ENCODE results near the gene TMEM132C. TPM values are rescaled to one million over a fixed set of nuclear protein-coding genes. Genes with fewer than 3 reads are reported as not detected.
"Not testable (repeated sequence)": the region's sequence is repeated elsewhere in the genome, so short reads cannot be mapped to it uniquely, and the experiment has no call there.

The TMEM132C gene
- total RNA-seq, 6 experiments from 2014 or later = not detected

- H3K4me1 Mint-ChIP-seq (ENCODE audit: low read depth) = no peaks in the 10 kb centered on the region
- TF ChIP-seq CTCF (IDR thresholded peaks at IDR 0.05) = no peak
- H3K27ac Mint-ChIP-seq = no peak overlapping the region
- H3K4me3 Mint-ChIP-seq = no peak overlapping the region
- peaks cover 66% of the 10 kb centered on the region for H3K9me3 Mint-ChIP-seq
- H3K27me3 Mint-ChIP-seq (ENCODE audit: insufficient read depth) = peaks cover 1% of the 10 kb centered on the region
- DNase-seq = no peak
- peaks cover 3% of the 10 kb centered on the region; the same call in 1 of the 2 replicates for H3K36me3 Mint-ChIP-seq (ENCODE audit: low read depth)
Measured at GRCh38 chr12:128592220-128592744, 325.3 kb downstream of the TMEM132C start.

DNA sequence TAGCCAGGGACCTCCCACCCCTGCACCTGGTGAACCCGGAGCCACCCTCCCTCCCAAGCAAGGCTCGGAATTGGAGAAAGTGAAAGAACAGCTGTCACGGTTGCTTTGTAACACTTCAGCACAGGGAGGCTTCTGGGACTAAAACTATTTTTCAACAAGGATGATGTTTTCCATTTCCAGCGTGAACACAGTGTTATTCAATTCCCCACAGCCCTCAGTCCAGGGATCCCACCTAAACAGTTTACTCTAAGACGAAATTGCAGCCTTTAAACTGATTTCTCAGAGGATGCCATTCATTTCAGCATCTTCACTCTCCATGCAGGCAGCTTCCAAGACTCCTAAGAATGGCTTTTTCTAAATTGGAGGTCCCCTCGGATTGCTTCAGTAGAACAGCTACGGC, 327.6 kb downstream of the TMEM132C start:
- H3K27ac Mint-ChIP-seq = no peak overlapping the region
- no peak for DNase-seq
- TF ChIP-seq CTCF (IDR thresholded peaks at IDR 0.05) = no peak
- peaks cover 64% of the 10 kb centered on the region for H3K9me3 Mint-ChIP-seq
- H3K27me3 Mint-ChIP-seq (ENCODE audit: insufficient read depth) = peaks cover 1% of the 10 kb centered on the region
- no peaks in the 10 kb centered on the region for H3K4me1 Mint-ChIP-seq (ENCODE audit: low read depth)
- H3K36me3 Mint-ChIP-seq (ENCODE audit: low read depth) = peaks cover 3% of the 10 kb centered on the region; the same call in 1 of the 2 replicates
- H3K4me3 Mint-ChIP-seq = no peak overlapping the region

DNA sequence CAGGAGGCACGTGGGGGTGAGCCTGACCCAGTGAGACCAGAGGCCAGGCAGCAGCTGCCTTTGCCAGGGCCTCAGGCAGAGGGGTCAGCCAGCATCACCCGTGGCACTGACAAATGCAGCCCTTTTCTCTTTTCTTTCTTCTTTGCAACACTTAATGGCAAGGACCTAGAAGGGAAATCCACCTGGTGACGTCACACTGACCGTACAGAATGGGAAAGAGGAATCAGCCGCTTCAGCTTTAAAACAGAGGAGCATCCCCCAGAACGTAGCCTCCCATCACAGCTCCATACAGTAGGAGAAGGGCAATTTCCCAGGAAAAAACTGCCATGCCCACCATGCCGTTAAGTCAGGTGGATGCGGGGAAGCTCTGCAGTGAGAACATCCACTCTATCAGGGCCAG, 328.6 kb downstream of the TMEM132C start:
- Mint-ChIP-seq H3K4me1 (ENCODE audit: low read depth) (no peaks in the 10 kb centered on the region), H3K27ac (no peak overlapping the region), H3K27me3 (ENCODE audit: insufficient read depth) (no peaks in the 10 kb centered on the region; the same call in 1 of the 2 replicates), H3K4me3 (no peak overlapping the region), H3K9me3 (peaks cover 62% of the 10 kb centered on the region), H3K36me3 (ENCODE audit: low read depth) (peaks cover 3% of the 10 kb centered on the region; the same call in 1 of the 2 replicates)
- DNase-seq = no peak
- no peak for TF ChIP-seq CTCF (IDR thresholded peaks at IDR 0.05)

DNA sequence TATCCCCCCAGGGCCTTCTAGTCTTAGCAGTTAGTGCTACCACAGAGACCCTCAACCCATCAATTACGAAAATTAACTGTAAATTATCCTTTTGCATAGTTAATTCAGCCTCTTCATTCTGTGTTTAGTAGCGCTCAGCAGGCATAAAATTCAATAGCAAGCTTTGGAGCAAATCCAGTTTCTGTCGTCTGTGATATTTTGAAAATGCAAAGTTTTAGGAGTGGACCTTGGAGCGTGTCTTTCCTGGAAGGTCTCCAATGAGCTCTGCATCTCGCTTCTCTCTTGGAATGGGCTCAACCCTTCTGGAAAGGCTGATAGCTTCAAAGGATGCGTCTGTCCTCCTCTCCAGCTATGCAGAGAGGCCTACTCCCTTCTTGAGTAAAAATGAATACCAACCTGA, 333.9 kb downstream of the TMEM132C start:
- H3K9me3 Mint-ChIP-seq = peaks cover 46% of the 10 kb centered on the region
- no peak for DNase-seq
- TF ChIP-seq CTCF (IDR thresholded peaks at IDR 0.05) = no peak
- H3K27me3 Mint-ChIP-seq (ENCODE audit: insufficient read depth) = no peaks in the 10 kb centered on the region; the same call in 1 of the 2 replicates
- H3K27ac Mint-ChIP-seq = no peak overlapping the region
- no peak overlapping the region for H3K4me3 Mint-ChIP-seq
- H3K4me1 Mint-ChIP-seq (ENCODE audit: low read depth) = no peaks in the 10 kb centered on the region
- peaks cover 3% of the 10 kb centered on the region; the same call in 1 of the 2 replicates for H3K36me3 Mint-ChIP-seq (ENCODE audit: low read depth)

GRCh38 chr12:128603573-128604115, 336.7 kb downstream of the TMEM132C start:
- no peak overlapping the region for H3K4me3 Mint-ChIP-seq
- TF ChIP-seq CTCF (IDR thresholded peaks at IDR 0.05) = no peak
- H3K27ac Mint-ChIP-seq = no peak overlapping the region
- H3K27me3 Mint-ChIP-seq (ENCODE audit: insufficient read depth) = no peaks in the 10 kb centered on the region; the same call in 1 of the 2 replicates
- no peaks in the 10 kb centered on the region for H3K4me1 Mint-ChIP-seq (ENCODE audit: low read depth)
- DNase-seq = no peak
- H3K9me3 Mint-ChIP-seq = peaks cover 45% of the 10 kb centered on the region
- H3K36me3 Mint-ChIP-seq (ENCODE audit: low read depth) = 0 out of 2 replicates have a peak, but pooled peaks cover 3% of the 10 kb centered on the region

DNA sequence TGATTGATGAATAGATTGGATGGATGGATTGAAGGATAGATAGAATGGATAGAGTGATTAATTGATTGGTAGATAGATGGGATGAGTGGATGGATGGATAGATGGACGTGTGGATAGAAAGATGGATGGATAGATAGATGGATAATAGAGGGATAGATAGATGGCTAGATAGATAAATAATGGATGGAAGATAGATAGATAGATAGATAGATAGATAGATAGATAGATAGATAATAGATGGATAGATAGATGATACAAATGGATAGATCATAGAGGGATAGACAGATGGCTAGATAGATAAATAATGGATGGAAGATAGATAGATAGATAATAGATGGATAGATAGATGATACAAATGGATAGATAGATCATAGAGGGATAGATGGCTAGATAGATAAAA, 337.2 kb downstream of the TMEM132C start:
- H3K36me3 Mint-ChIP-seq (ENCODE audit: low read depth); H3K4me1 Mint-ChIP-seq (ENCODE audit: low read depth); DNase-seq; H3K4me3 Mint-ChIP-seq; H3K27ac Mint-ChIP-seq; H3K27me3 Mint-ChIP-seq (ENCODE audit: insufficient read depth): not testable (repeated sequence)
- peaks cover 42% of the 10 kb centered on the region for H3K9me3 Mint-ChIP-seq

All from HFFc6 (cell line).